Mesendoderm (in vitro differentiated cells): Measurements from ENCODE around the gene ZRANB1. TPM values are rescaled to one million over a fixed set of nuclear protein-coding genes. Genes with fewer than 3 reads are reported as not detected.
A peak's percentile ranks its signal among the peaks of the same experiment; 100 is the strongest.

Source experiments
- DNase-seq: peaks from one replicate; pipeline ENCODE4 v3.0.0; 2013
- H2AK5ac ChIP-seq: 2 replicates; pipeline ENCODE4 v1.6.1; 2013; ENCODE audit warnings: low read length, inconsistent platforms
- H2BK120ac ChIP-seq: 2 replicates; pipeline ENCODE4 v1.6.1; 2013; ENCODE audit warnings: low read depth, mild to moderate bottlenecking, low read length, moderate library complexity, mixed read lengths
- H2BK15ac ChIP-seq: replicated peaks from 2 replicates; pipeline ENCODE4 v1.6.1; 2013; ENCODE audit warnings: low read depth, mild to moderate bottlenecking, moderate library complexity
- H2BK5ac ChIP-seq: 2 replicates; pipeline ENCODE4 v1.6.1; 2013; ENCODE audit warnings: low read length, inconsistent platforms
- H3K18ac ChIP-seq: 2 replicates; pipeline ENCODE4 v1.6.1; 2013; ENCODE audit warnings: mild to moderate bottlenecking, low read length, mixed read lengths
- H3K23ac ChIP-seq: one replicate; pipeline ENCODE4 v1.6.1; 2013; ENCODE audit warnings: low read length
- H3K27ac ChIP-seq: 2 replicates; pipeline ENCODE4 v1.5.1; 2013; ENCODE audit warnings: low read depth, mild to moderate bottlenecking, inconsistent platforms, low read length, moderate library complexity
- H3K27me3 ChIP-seq: 2 replicates; pipeline ENCODE4 v1.6.1; 2013; ENCODE audit warnings: low read length, control low read depth, mild to moderate bottlenecking, inconsistent platforms; ENCODE audit not compliant: insufficient read depth, poor library complexity
- H3K36me3 ChIP-seq: 2 replicates; pipeline ENCODE4 v1.6.1; 2013; ENCODE audit warnings: low read length, inconsistent platforms; ENCODE audit not compliant: control insufficient read depth, insufficient read depth
- H3K4ac ChIP-seq: one replicate; pipeline ENCODE4 v1.6.1; 2013; ENCODE audit warnings: low read depth, mild to moderate bottlenecking, low read length, moderate library complexity
- H3K4me1 ChIP-seq: 2 replicates; pipeline ENCODE4 v1.6.1; 2013; ENCODE audit warnings: low read depth, low read length, inconsistent platforms; ENCODE audit not compliant: control insufficient read depth
- H3K4me2 ChIP-seq: 2 replicates; pipeline ENCODE4 v1.6.1; 2013; ENCODE audit warnings: low read length
- H3K4me3 ChIP-seq: 2 replicates; pipeline ENCODE4 v1.5.1; 2013; ENCODE audit warnings: mild to moderate bottlenecking, low read length
- H3K56ac ChIP-seq: one replicate; pipeline ENCODE4 v1.6.1; 2013; ENCODE audit warnings: low read length
- H3K79me1 ChIP-seq: 2 replicates; pipeline ENCODE4 v1.6.1; 2013; ENCODE audit warnings: low read length, inconsistent platforms
- H3K79me2 ChIP-seq: 2 replicates; pipeline ENCODE4 v1.6.1; 2013; ENCODE audit warnings: mild to moderate bottlenecking, low read length; ENCODE audit not compliant: control insufficient read depth, insufficient read depth
- H3K9ac ChIP-seq: 2 replicates; pipeline ENCODE4 v1.6.1; 2013; ENCODE audit warnings: low read length, inconsistent platforms
- H4K5ac ChIP-seq: one replicate; pipeline ENCODE4 v1.6.1; 2013; ENCODE audit warnings: low read length
- H4K8ac ChIP-seq: one replicate; pipeline ENCODE4 v1.6.1; 2013; ENCODE audit warnings: low read depth, mild to moderate bottlenecking, control low read depth, low read length, moderate library complexity
- WGBS: extraction: QIAGEN DNeasy Blood & Tissue Kit; methylation state at CpG from one replicate; pipeline ENCODE4 v1.1.7; 2013; ENCODE audit warnings: low lambda C conversion rate, missing lambda C conversion rate; ENCODE audit not compliant: insufficient coverage; ENCODE audit errors: extremely low coverage; 5-methylcytosine and 5-hydroxymethylcytosine counted together
- small RNA-seq: library from polyadenylated mRNA; stranded (forward); fragments of <200 nt; extraction: miRNeasy Mini kit (QIAGEN cat#:217004); gene quantifications from one replicate; pipeline ENCODE3, GENCODE V24; 2013; ENCODE audit not compliant: insufficient read depth

The ZRANB1 gene

DNA sequence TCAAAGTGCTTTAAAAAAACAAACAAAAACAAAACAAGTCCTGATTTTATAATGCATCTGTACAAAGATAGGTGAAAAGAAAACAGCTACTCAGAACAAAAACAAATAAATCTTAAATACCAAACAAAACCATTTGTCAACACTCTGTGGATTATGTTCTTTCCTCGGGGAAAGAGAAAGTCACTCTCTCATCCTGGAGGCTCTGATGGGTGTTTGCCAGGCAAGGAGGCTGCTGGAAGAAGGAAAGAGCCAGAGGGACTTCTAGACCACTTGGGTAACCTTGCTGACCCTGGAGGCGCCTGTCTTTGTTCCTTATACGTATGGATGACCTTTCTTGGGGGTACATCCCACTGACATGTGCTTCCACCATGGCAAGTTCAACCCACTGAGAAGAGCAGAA, 92.8 kb downstream of the ZRANB1 start:
- Histone ChIP-seq H3K27me3 (no peaks in the 10 kb centered on the region), H3K27ac (no peak overlapping the region), H2AK5ac (no peak overlapping the region), H3K56ac (no peak overlapping the region), H3K4me3 (no peak overlapping the region), H3K4me1 (peaks cover 11% of the 10 kb centered on the region), H3K36me3 (no peaks in the 10 kb centered on the region), H2BK15ac (no peak overlapping the region), H2BK120ac (no peak overlapping the region), H4K8ac (no peak overlapping the region), H2BK5ac (no peak overlapping the region), H3K9ac (no peak overlapping the region), H3K79me1 (peaks cover 39% of the 10 kb centered on the region), H3K4ac (no peak overlapping the region), H3K23ac (no peak overlapping the region), H3K79me2 (peaks cover 84% of the 10 kb centered on the region), H3K18ac (no peak overlapping the region), H4K5ac (no peak overlapping the region), H3K4me2 (no peak overlapping the region)
- no CpG with 5 or more reads among the region's 3 CpGs for WGBS
- DNase-seq: no peak

DNA sequence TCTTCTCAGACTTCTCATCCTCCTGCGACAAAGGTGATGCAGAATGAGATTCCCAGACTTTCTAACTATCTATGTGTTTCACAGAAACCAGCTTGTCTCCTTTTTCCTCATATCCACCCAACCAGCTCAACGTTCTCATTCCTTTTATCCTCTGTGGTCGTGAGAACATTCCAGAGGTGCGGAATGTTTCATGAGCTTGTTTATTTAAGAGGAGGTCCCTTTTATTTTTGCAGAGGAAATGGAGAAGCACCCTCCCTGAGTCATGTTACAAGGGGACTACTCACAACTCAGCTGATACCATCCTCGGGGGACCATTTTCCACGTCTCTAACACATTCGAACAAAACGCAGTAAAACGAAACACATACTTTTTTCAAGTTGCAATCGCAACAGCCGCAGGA, 93.2 kb downstream of the ZRANB1 start:
- no peaks in the 10 kb centered on the region for H3K27me3 ChIP-seq
- H3K79me2 ChIP-seq: peaks cover 83% of the 10 kb centered on the region
- no peak overlapping the region for H3K4me3 ChIP-seq
- peak; percentile 72 for DNase-seq
- H2BK5ac ChIP-seq: no peak overlapping the region
- H3K4me2 ChIP-seq: no peak overlapping the region
- no peak overlapping the region for H3K4ac ChIP-seq
- H3K18ac ChIP-seq: no peak overlapping the region
- no peak overlapping the region for H2BK15ac ChIP-seq
- WGBS: no CpG with 5 or more reads among the region's 11 CpGs
- H3K9ac ChIP-seq: no peak overlapping the region
- no peak overlapping the region for H4K5ac ChIP-seq
- no peak overlapping the region for H3K56ac ChIP-seq
- H3K36me3 ChIP-seq: no peaks in the 10 kb centered on the region
- no peak overlapping the region for H3K23ac ChIP-seq
- peaks cover 39% of the 10 kb centered on the region for H3K79me1 ChIP-seq
- H3K4me1 ChIP-seq: peaks cover 11% of the 10 kb centered on the region
- H2BK120ac ChIP-seq: no peak overlapping the region
- H2AK5ac ChIP-seq: no peak overlapping the region
- H3K27ac ChIP-seq: no peak overlapping the region
- H4K8ac ChIP-seq: no peak overlapping the region

DNA sequence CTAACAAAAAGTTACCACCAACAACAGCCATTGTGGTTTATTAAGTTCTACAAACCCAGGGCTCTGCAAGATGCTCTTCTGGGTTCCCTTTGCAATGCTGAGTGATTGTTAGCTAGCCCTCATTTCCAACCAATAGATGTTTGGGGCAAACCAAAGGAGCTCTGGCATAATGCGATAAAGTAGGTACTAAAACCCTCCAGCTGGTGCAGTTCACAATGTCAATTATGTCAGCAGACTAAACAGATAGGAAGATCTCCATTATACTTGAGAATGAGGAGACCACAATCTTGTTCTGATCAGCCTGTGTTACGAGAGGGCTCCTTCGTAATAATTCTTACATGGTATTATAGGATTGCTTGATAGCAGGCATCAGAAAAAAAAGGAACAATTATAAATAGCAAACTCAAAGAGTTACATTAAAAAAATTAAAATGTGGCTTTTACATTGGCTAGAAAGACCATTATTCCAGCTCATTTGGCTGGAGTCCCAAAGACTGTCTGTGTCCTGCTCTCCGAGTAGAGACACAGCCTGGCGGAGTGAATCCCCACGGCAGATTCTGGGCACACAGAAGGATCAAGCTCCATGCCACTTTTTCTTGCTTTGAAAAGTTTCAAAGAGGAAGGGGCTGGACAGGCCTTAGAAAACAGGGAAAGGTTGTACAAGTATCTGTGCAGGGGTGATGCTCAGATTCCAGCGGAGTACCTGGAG, 93.8 kb downstream of the ZRANB1 start:
- no peak overlapping the region for H4K8ac ChIP-seq
- H3K23ac ChIP-seq: no peak overlapping the region
- no peak overlapping the region for H3K9ac ChIP-seq
- no peak overlapping the region for H3K27ac ChIP-seq
- WGBS: no CpG with 5 or more reads among the region's 7 CpGs
- H3K27me3 ChIP-seq: no peaks in the 10 kb centered on the region
- H3K18ac ChIP-seq: no peak overlapping the region
- peaks cover 39% of the 10 kb centered on the region for H3K79me1 ChIP-seq
- H2AK5ac ChIP-seq: no peak overlapping the region
- no peak overlapping the region for H2BK120ac ChIP-seq
- no peak for DNase-seq
- H3K79me2 ChIP-seq: peaks cover 81% of the 10 kb centered on the region
- H2BK15ac ChIP-seq: no peak overlapping the region
- H3K4me1 ChIP-seq: peaks cover 11% of the 10 kb centered on the region
- no peaks in the 10 kb centered on the region for H3K36me3 ChIP-seq
- H3K4me2 ChIP-seq: no peak overlapping the region
- H2BK5ac ChIP-seq: no peak overlapping the region
- no peak overlapping the region for H3K56ac ChIP-seq
- H3K4ac ChIP-seq: no peak overlapping the region
- H4K5ac ChIP-seq: no peak overlapping the region
- H3K4me3 ChIP-seq: no peak overlapping the region

GRCh38 chr10:125037145-125037877, 95.4 kb downstream of the ZRANB1 start:
- no peak overlapping the region for H2BK5ac ChIP-seq
- no peak overlapping the region for H4K5ac ChIP-seq
- peak; percentile 82 for DNase-seq
- H3K27me3 ChIP-seq: no peaks in the 10 kb centered on the region
- H3K79me2 ChIP-seq: peaks cover 80% of the 10 kb centered on the region
- H3K23ac ChIP-seq: no peak overlapping the region
- H2BK15ac ChIP-seq: no peak overlapping the region
- no peak overlapping the region for H3K4me3 ChIP-seq
- H3K18ac ChIP-seq: no peak overlapping the region
- H2BK120ac ChIP-seq: no peak overlapping the region
- no peaks in the 10 kb centered on the region for H3K36me3 ChIP-seq
- H3K4ac ChIP-seq: no peak overlapping the region
- H3K4me2 ChIP-seq: no peak overlapping the region
- peaks cover 35% of the 10 kb centered on the region for H3K79me1 ChIP-seq
- peaks cover 16% of the 10 kb centered on the region for H3K4me1 ChIP-seq
- H3K27ac ChIP-seq: no peak overlapping the region
- H3K56ac ChIP-seq: no peak overlapping the region
- no peak overlapping the region for H3K9ac ChIP-seq
- no peak overlapping the region for H2AK5ac ChIP-seq
- H4K8ac ChIP-seq: no peak overlapping the region
- WGBS: no CpG with 5 or more reads among the region's 8 CpGs

Small RNAs within 50 kb of the gene (small RNA-seq; reads per million reads assigned to genes)
- not detected for gene MIR4296
